ENCODE results near the gene RC3H2. TPM values are rescaled to one million over a fixed set of nuclear protein-coding genes. Genes with fewer than 3 reads are reported as not detected.
"Not testable (repeated sequence)": the region's sequence is repeated elsewhere in the genome, so short reads cannot be mapped to it uniquely, and the experiment has no call there.

RC3H2 gene
- total and polyA plus RNA-seq, 2 donors (not counting 3 experiments of a cell fraction or from before 2014, with no cell fraction given): 25.3 to 63.0 TPM

DNA sequence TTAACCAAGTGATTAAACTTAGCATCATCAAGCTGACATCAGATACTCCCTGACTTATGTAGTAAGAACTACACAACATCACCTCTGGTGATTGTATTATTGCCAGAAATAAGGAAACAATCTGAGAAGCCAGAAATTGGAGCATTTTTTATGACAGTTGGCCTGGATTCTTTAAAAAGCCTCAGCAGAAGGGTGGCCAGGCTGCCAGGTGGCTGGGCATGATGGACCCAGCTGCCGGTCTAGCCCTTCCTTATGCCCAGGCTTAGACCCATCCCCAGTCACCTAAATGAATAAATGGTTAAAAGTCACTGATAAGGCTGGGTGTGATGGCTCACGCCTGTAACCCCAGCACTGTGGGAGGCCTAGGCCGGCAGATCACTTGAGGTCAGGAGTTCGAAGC, 92.4 kb downstream of the RC3H2 start:
- H3K27ac ChIP-seq (ENCODE audit: insufficient read depth, low read depth, low read length): no peak overlapping the region
- DNase-seq (ENCODE audit: low read depth, low spot score) (no peak), FAIRE-seq (no peak)
- H3K9me1 ChIP-seq (replicated peaks; ENCODE audit: control insufficient read depth, extremely low read depth, insufficient read depth, low read length): no peaks in the 10 kb centered on the region
- CTCF ChIA-PET: interaction anchor here (3.4 to 7.7 kb wide), 3 partner anchors 313 to 462 kb away, joined by 22 to 97 read pairs (median 52); no protein-coding TSS in a partner anchor
- H3K9ac ChIP-seq (replicated peaks; ENCODE audit: extremely low read depth, insufficient read depth, low read length): no peak overlapping the region
- no peaks in the 10 kb centered on the region for H3K9me3 ChIP-seq (replicated peaks; ENCODE audit: control insufficient read depth, insufficient read depth, low read length)
- H3K79me2 ChIP-seq (ENCODE audit: control insufficient read depth, insufficient read depth, low read length): peaks cover 4% of the 10 kb centered on the region
- TF ChIP-seq MYC (IDR thresholded peaks at IDR 0.05; ENCODE audit: low read depth, low read length) (no peak), EZH2 (IDR thresholded peaks at IDR 0.05; ENCODE audit: borderline replicate concordance, low read depth, low read length, severe bottlenecking) (no peak), POLR2AphosphoS5 (IDR thresholded peaks at IDR 0.05; ENCODE audit: insufficient read depth, low read depth, low read length) (no peak), POLR2A (IDR thresholded peaks at IDR 0.05; ENCODE audit: low read depth, low read length) (no peak), JUN (IDR thresholded peaks at IDR 0.05; ENCODE audit: borderline replicate concordance, insufficient read depth, insufficient read length, low read depth) (no peak), GATA2 (IDR thresholded peaks at IDR 0.05; ENCODE audit: insufficient read depth, insufficient read length, low read depth, low read length) (no peak)
- H3K4me3 ChIP-seq (replicated peaks in 1 of 3; ENCODE audit: insufficient read depth in 1 of 3, low read depth in 1 of 3, low read length in 3 of 3): no peak overlapping the region
- H2AFZ ChIP-seq (ENCODE audit: low read depth, low read length): no peak overlapping the region
- no TSS peak for BruUV-seq (replicated peaks)
- POLR2A ChIA-PET: no interaction called here
- H3K27me3 ChIP-seq (ENCODE audit: control insufficient read depth in 2 of 2, insufficient read depth in 2 of 2, low read length in 2 of 2): no peaks in the 10 kb centered on the region
- H3K36me3 ChIP-seq (ENCODE audit: control insufficient read depth in 2 of 2, extremely low read depth in 1 of 2, insufficient read depth in 2 of 2, low read length in 2 of 2): no peaks in the 10 kb centered on the region
- intact Hi-C loops (cut with micrococcal nuclease): loop anchor here (5.0 kb wide), 1 partner anchor 440 kb away; the partner anchor contains the start of gene PTGS1
- H4K20me1 ChIP-seq (replicated peaks; ENCODE audit: control insufficient read depth, extremely low read depth, insufficient read depth, low read length): no peaks in the 10 kb centered on the region
- H3K4me2 ChIP-seq (ENCODE audit: insufficient read depth, low read length): no peak overlapping the region
- H3K4me1 ChIP-seq (ENCODE audit: control insufficient read depth, extremely low read depth, insufficient read depth, low read length): peaks cover 30% of the 10 kb centered on the region
- dilution Hi-C loops (cut with MboI; ENCODE audit: extremely low pct_ligation_motif_present, low sequenced_read_pairs): no loop called here

DNA sequence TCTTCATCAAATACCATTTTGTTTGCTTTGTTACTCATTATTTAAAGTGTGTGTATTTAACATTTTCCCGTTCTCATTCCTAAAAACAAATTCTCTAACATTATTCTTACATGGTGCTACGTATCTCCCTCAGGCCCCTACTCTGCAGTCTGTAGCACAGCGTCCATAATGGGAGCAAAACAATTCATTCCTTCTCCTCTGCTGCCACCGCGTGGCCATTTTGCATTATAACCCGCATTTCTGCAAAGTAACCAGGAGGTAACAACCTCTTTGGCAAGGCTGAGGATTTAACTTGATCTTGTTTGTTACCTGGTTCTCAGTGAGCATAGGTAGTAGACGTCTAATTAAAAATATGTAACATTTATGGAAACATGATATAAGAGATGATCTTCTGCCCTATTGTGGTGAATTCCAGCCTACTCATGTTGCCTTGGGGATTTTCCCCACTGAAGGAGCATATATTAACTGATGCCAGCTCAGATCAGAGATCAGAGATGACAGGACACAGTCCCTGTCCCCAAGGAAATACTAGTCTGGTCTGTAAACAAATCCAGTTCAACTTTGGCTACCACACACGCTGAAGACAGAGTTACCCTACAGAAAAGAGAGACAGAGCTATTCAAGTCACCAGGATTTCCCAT, 94.7 kb downstream of the RC3H2 start:
- Histone ChIP-seq H3K4me3 (replicated peaks in 1 of 3; ENCODE audit: insufficient read depth in 1 of 3, low read depth in 1 of 3, low read length in 3 of 3) (no peak overlapping the region), H3K9me3 (replicated peaks; ENCODE audit: control insufficient read depth, insufficient read depth, low read length) (no peaks in the 10 kb centered on the region), H3K79me2 (ENCODE audit: control insufficient read depth, insufficient read depth, low read length) (no peaks in the 10 kb centered on the region), H3K27ac (ENCODE audit: insufficient read depth, low read depth, low read length) (no peak overlapping the region), H3K4me1 (ENCODE audit: control insufficient read depth, extremely low read depth, insufficient read depth, low read length) (peaks cover 10% of the 10 kb centered on the region), H4K20me1 (replicated peaks; ENCODE audit: control insufficient read depth, extremely low read depth, insufficient read depth, low read length) (no peaks in the 10 kb centered on the region), H3K36me3 (ENCODE audit: control insufficient read depth in 2 of 2, extremely low read depth in 1 of 2, insufficient read depth in 2 of 2, low read length in 2 of 2) (no peaks in the 10 kb centered on the region), H2AFZ (ENCODE audit: low read depth, low read length) (no peak overlapping the region), H3K4me2 (ENCODE audit: insufficient read depth, low read length) (no peak overlapping the region), H3K9ac (replicated peaks; ENCODE audit: extremely low read depth, insufficient read depth, low read length) (no peak overlapping the region), H3K27me3 (ENCODE audit: control insufficient read depth in 2 of 2, insufficient read depth in 2 of 2, low read length in 2 of 2) (no peaks in the 10 kb centered on the region), H3K9me1 (replicated peaks; ENCODE audit: control insufficient read depth, extremely low read depth, insufficient read depth, low read length) (no peaks in the 10 kb centered on the region)
- DNase-seq (ENCODE audit: low read depth, low spot score) (peak; percentile 87), FAIRE-seq (peak; percentile 91)
- ChIA-PET CTCF (interaction anchor here (0.6 to 7.7 kb wide), 21 partner anchors 9 to 714 kb away, joined by 3 to 97 read pairs (median 4); partner anchors contain the start of gene PDCL), POLR2A (no interaction called here)
- dilution Hi-C loops (cut with MboI; ENCODE audit: extremely low pct_ligation_motif_present, low sequenced_read_pairs) (no loop called here), intact Hi-C loops (cut with micrococcal nuclease) (loop anchor here (1.0 to 5.0 kb wide), 7 partner anchors 312 to 711 kb away; partner anchors contain the start of gene PTGS1)
- TF ChIP-seq, protein P1, sequence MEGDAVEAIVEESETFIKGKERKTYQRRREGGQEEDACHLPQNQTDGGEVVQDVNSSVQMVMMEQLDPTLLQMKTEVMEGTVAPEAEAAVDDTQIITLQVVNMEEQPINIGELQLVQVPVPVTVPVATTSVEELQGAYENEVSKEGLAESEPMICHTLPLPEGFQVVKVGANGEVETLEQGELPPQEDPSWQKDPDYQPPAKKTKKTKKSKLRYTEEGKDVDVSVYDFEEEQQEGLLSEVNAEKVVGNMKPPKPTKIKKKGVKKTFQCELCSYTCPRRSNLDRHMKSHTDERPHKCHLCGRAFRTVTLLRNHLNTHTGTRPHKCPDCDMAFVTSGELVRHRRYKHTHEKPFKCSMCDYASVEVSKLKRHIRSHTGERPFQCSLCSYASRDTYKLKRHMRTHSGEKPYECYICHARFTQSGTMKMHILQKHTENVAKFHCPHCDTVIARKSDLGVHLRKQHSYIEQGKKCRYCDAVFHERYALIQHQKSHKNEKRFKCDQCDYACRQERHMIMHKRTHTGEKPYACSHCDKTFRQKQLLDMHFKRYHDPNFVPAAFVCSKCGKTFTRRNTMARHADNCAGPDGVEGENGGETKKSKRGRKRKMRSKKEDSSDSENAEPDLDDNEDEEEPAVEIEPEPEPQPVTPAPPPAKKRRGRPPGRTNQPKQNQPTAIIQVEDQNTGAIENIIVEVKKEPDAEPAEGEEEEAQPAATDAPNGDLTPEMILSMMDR (IDR thresholded peaks at IDR 0.05; ENCODE audit: extremely low read depth in 1 of 2, insufficient read depth in 1 of 2, low read depth in 1 of 2, low read length in 2 of 2): peak; percentile 45 to 79
- no peak for TF ChIP-seq EZH2 (IDR thresholded peaks at IDR 0.05; ENCODE audit: borderline replicate concordance, low read depth, low read length, severe bottlenecking)
- no TSS peak for BruUV-seq (replicated peaks)

DNA sequence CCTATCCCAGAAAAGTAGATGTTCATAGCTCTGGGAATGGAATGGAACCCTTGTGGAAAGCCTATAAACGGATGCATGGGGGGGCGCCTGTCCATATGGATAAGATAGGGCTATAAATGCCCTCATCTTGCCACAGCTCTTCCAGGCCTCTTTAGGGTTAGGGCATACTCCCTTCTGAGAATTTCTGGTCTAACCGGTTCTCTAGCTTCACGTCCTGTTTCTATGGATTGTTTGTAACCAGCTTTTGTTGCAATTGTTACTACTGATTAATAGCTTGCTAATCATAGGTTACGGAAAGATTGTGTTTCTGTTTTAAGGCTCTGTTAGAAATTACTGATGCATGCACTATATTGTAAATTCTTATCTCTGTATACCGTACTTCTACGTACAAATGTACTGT, 95.9 kb downstream of the RC3H2 start:
- not testable (repeated sequence) for H3K79me2 ChIP-seq (ENCODE audit: control insufficient read depth, insufficient read depth, low read length); FAIRE-seq

More for the DNA sequence above, 95.9 kb downstream of the RC3H2 start:
- H2AFZ ChIP-seq (ENCODE audit: low read depth, low read length); BruUV-seq (replicated peaks); dilution Hi-C loops (cut with MboI; ENCODE audit: extremely low pct_ligation_motif_present, low sequenced_read_pairs); H3K4me3 ChIP-seq (replicated peaks in 1 of 3; ENCODE audit: insufficient read depth in 1 of 3, low read depth in 1 of 3, low read length in 3 of 3); H3K9me3 ChIP-seq (replicated peaks; ENCODE audit: control insufficient read depth, insufficient read depth, low read length); H3K4me2 ChIP-seq (ENCODE audit: insufficient read depth, low read length); H4K20me1 ChIP-seq (replicated peaks; ENCODE audit: control insufficient read depth, extremely low read depth, insufficient read depth, low read length); intact Hi-C loops (cut with micrococcal nuclease); POLR2A ChIA-PET; H3K9me1 ChIP-seq (replicated peaks; ENCODE audit: control insufficient read depth, extremely low read depth, insufficient read depth, low read length); H3K36me3 ChIP-seq (ENCODE audit: control insufficient read depth in 2 of 2, extremely low read depth in 1 of 2, insufficient read depth in 2 of 2, low read length in 2 of 2); DNase-seq (ENCODE audit: low read depth, low spot score); H3K27me3 ChIP-seq (ENCODE audit: control insufficient read depth in 2 of 2, insufficient read depth in 2 of 2, low read length in 2 of 2); H3K9ac ChIP-seq (replicated peaks; ENCODE audit: extremely low read depth, insufficient read depth, low read length); H3K4me1 ChIP-seq (ENCODE audit: control insufficient read depth, extremely low read depth, insufficient read depth, low read length); H3K27ac ChIP-seq (ENCODE audit: insufficient read depth, low read depth, low read length): not testable (repeated sequence)
- CTCF ChIA-PET: interaction anchor here (0.8 to 7.7 kb wide), 7 partner anchors 310 to 710 kb away, joined by 3 to 97 read pairs (median 10); no protein-coding TSS in a partner anchor

Measured in endothelial cell of umbilical vein (primary cell).